ENCODE measurements around the gene KRT33B. TPM values are rescaled to one million over a fixed set of nuclear protein-coding genes. Genes with fewer than 3 reads are reported as not detected.

The KRT33B gene
- polyA plus RNA-seq, 1 donor = not detected

Other genes starting within 250 kb of the KRT33B start
- not detected for gene KRTAP4-12, start 245.6 kb downstream of the KRT33B start, polyA plus RNA-seq
- not detected for gene KRTAP4-6, start 229.3 kb downstream of the KRT33B start, polyA plus RNA-seq
- not detected for gene KRTAP4-5, start 220.0 kb downstream of the KRT33B start, polyA plus RNA-seq
- not detected for gene KRTAP4-4, start 209.1 kb downstream of the KRT33B start, polyA plus RNA-seq
- gene KRTAP4-3, start 201.6 kb downstream of the KRT33B start, polyA plus RNA-seq = not detected
- gene KRTAP4-2, start 191.6 kb downstream of the KRT33B start, polyA plus RNA-seq = not detected
- gene KRTAP4-1, start 184.9 kb downstream of the KRT33B start, polyA plus RNA-seq = not detected
- not detected for gene KRTAP9-1, start 179.9 kb downstream of the KRT33B start, polyA plus RNA-seq
- not detected for gene KRTAP9-2, start 143.2 kb downstream of the KRT33B start, polyA plus RNA-seq
- gene KRTAP9-3, start 137.4 kb downstream of the KRT33B start, polyA plus RNA-seq = not detected
- gene KRTAP9-8, start 131.8 kb downstream of the KRT33B start, polyA plus RNA-seq = not detected
- not detected for gene KRTAP9-4, start 120.1 kb downstream of the KRT33B start, polyA plus RNA-seq
- gene KRTAP9-9, start 114.4 kb downstream of the KRT33B start, polyA plus RNA-seq = not detected
- gene KRTAP9-6, start 104.4 kb downstream of the KRT33B start, polyA plus RNA-seq = not detected
- not detected for gene KRTAP9-7, start 94.1 kb downstream of the KRT33B start, polyA plus RNA-seq
- gene KRTAP29-1, start 67.0 kb downstream of the KRT33B start, polyA plus RNA-seq = not detected
- not detected for gene KRTAP16-1, start 60.5 kb downstream of the KRT33B start, polyA plus RNA-seq
- gene KRTAP17-1, start 54.1 kb downstream of the KRT33B start, polyA plus RNA-seq = 0.07 TPM
- gene KRT33A, start 19.0 kb downstream of the KRT33B start, polyA plus RNA-seq = not detected
- not detected for gene KRT34, start 12.5 kb upstream of the KRT33B start, polyA plus RNA-seq
- not detected for gene KRT31, start 27.8 kb upstream of the KRT33B start, polyA plus RNA-seq
- gene KRT37, start 54.8 kb upstream of the KRT33B start, polyA plus RNA-seq = not detected
- not detected for gene KRT38, start 71.2 kb upstream of the KRT33B start, polyA plus RNA-seq
- not detected for gene KRT32, start 97.6 kb upstream of the KRT33B start, polyA plus RNA-seq
- not detected for gene KRT35, start 111.3 kb upstream of the KRT33B start, polyA plus RNA-seq
- 0.03 TPM for gene KRT36, start 120.1 kb upstream of the KRT33B start, polyA plus RNA-seq
- 0.94 TPM for gene KRT13, start 135.8 kb upstream of the KRT33B start, polyA plus RNA-seq
- gene KRT15, start 149.1 kb upstream of the KRT33B start, polyA plus RNA-seq = 0.79 TPM
- gene KRT19, start 158.5 kb upstream of the KRT33B start, polyA plus RNA-seq = 81.9 TPM
- not detected for gene KRT9, start 202.2 kb upstream of the KRT33B start, polyA plus RNA-seq
- gene KRT14, start 217.1 kb upstream of the KRT33B start, polyA plus RNA-seq = 0.07 TPM
- gene KRT16, start 243.0 kb upstream of the KRT33B start, polyA plus RNA-seq = not detected